ENCODE measurements around the gene SPAG8. TPM values are rescaled to one million over a fixed set of nuclear protein-coding genes. Genes with fewer than 3 reads are reported as not detected.

Gene SPAG8
- total and polyA plus RNA-seq, 2 experiments from 2014 or later, result 0.10 to 0.63 TPM

DNA sequence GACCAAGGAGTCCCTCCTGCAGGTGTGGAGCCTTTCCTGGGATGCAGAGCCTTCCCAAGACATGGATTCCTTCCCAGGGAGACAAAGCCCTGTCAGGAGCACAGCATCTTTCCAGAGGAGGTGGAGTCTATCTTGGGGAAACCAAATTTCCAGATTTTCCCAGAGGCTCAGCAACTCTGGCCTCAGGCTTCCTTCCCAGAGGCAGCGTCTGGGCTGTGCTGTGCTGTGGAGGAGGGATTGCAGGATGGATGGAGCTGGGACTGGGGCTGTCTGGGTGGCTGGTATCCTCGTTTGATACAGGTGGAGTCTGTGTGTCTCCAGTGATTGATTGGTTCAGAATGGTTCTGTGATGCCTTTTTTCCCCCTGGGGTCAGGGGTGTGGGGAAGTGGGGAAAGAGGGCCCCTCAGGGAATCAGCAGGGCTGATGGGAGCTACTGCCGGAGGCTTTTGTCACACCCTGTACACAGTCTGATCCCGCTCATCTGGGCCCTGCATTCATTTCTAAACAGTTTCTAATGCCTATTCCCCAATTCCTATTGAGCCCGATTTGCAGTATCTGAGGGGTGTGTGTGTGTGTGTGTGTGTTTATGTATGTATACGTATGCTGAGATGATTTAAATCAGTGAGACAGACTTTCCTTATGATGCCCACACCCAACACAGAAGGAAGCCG lies 42.2 kb upstream of the SPAG8 start:
- no peaks in the 10 kb centered on the region for H3K36me3 ChIP-seq (replicated peaks; ENCODE audit: insufficient read depth, low read depth)
- no peak overlapping the region for H3K27ac ChIP-seq
- H3K27me3 ChIP-seq, result no peaks in the 10 kb centered on the region
- no peaks in the 10 kb centered on the region for H3K9me2 ChIP-seq (replicated peaks; ENCODE audit: insufficient read depth)
- no peak overlapping the region for H3K4me3 ChIP-seq
- TF ChIP-seq EZH2phosphoT487 (IDR thresholded peaks at IDR 0.05; ENCODE audit: low read depth, severe bottlenecking, unreplicated experiment) (no peak), CTCF (IDR thresholded peaks at IDR 0.05; ENCODE audit: poor library complexity) (no peak), EZH2 (IDR thresholded peaks at IDR 0.05; ENCODE audit: borderline replicate concordance) (no peak)
- no peaks in the 10 kb centered on the region for H3K79me2 ChIP-seq
- WGBS (ENCODE audit: low lambda C conversion rate, missing lambda C conversion rate), result 89% methylated on average over 7 of the region's 7 CpGs
- no peaks in the 10 kb centered on the region for H4K20me1 ChIP-seq (ENCODE audit: insufficient read depth, poor library complexity, severe bottlenecking)
- H3K9me3 ChIP-seq (ENCODE audit: low read depth), result no peaks in the 10 kb centered on the region
- no peak overlapping the region for H3K4me2 ChIP-seq
- H3K4me1 ChIP-seq (ENCODE audit: insufficient read depth), result no peaks in the 10 kb centered on the region
- H2AFZ ChIP-seq, result no peak overlapping the region
- DNase-seq (ENCODE audit: low spot score), result no peak

- no peak overlapping the region for H3K4me2 ChIP-seq
- no peaks in the 10 kb centered on the region for H3K9me2 ChIP-seq (replicated peaks; ENCODE audit: insufficient read depth)
- no peaks in the 10 kb centered on the region for H3K27me3 ChIP-seq
- no peak overlapping the region for H2AFZ ChIP-seq
- 95% methylated on average over 25 of the region's 25 CpGs for WGBS (ENCODE audit: low lambda C conversion rate, missing lambda C conversion rate)
- H3K79me2 ChIP-seq, result no peaks in the 10 kb centered on the region
- no peak overlapping the region for H3K4me3 ChIP-seq
- no peaks in the 10 kb centered on the region for H3K36me3 ChIP-seq (replicated peaks; ENCODE audit: insufficient read depth, low read depth)
- no peak overlapping the region for H3K27ac ChIP-seq
- TF ChIP-seq EZH2 (IDR thresholded peaks at IDR 0.05; ENCODE audit: borderline replicate concordance), result no peak
- no peak for TF ChIP-seq EZH2phosphoT487 (IDR thresholded peaks at IDR 0.05; ENCODE audit: low read depth, severe bottlenecking, unreplicated experiment)
- no peak for TF ChIP-seq CTCF (IDR thresholded peaks at IDR 0.05; ENCODE audit: poor library complexity)
- no peaks in the 10 kb centered on the region for H4K20me1 ChIP-seq (ENCODE audit: insufficient read depth, poor library complexity, severe bottlenecking)
- H3K4me1 ChIP-seq (ENCODE audit: insufficient read depth), result no peaks in the 10 kb centered on the region
- H3K9me3 ChIP-seq (ENCODE audit: low read depth), result no peaks in the 10 kb centered on the region
- DNase-seq (ENCODE audit: low spot score), result no peak
Measured at GRCh38 chr9:35852876-35853865, 41.1 kb upstream of the SPAG8 start.

DNA sequence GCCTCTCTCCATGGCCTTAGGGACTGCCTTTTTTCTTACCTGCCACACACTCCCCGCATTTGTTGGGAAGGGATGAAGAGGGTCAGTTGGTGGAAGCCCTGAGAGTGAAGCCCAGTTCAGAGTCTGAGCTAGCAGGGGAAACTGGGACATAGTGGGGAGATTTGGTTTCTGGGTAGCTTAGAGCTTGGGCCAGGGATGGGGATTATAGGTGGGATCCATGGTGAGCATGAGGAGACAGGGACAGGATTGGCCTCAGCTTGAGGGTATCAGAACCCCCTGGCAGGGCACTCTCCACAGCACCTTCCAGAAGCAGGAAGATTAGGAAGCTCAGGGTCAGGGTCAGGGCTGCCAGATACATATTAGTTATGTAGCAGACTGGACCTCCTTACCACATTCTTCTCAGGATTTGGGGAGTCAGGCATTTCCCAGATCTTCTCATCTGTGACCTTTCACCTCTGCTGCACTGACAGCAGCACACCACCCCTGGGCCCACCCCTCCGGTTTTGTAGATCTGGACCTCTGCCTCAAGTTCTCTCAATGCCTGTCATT lies 40.3 kb upstream of the SPAG8 start:
- H2AFZ ChIP-seq, result no peak overlapping the region
- H4K20me1 ChIP-seq (ENCODE audit: insufficient read depth, poor library complexity, severe bottlenecking), result no peaks in the 10 kb centered on the region
- H3K9me2 ChIP-seq (replicated peaks; ENCODE audit: insufficient read depth), result no peaks in the 10 kb centered on the region
- no peaks in the 10 kb centered on the region for H3K4me1 ChIP-seq (ENCODE audit: insufficient read depth)
- no peaks in the 10 kb centered on the region for H3K79me2 ChIP-seq
- no peak for DNase-seq (ENCODE audit: low spot score)
- H3K9me3 ChIP-seq (ENCODE audit: low read depth), result no peaks in the 10 kb centered on the region
- no peaks in the 10 kb centered on the region for H3K27me3 ChIP-seq
- no peaks in the 10 kb centered on the region for H3K36me3 ChIP-seq (replicated peaks; ENCODE audit: insufficient read depth, low read depth)
- no peak overlapping the region for H3K27ac ChIP-seq
- H3K4me2 ChIP-seq, result no peak overlapping the region
- no peak overlapping the region for H3K4me3 ChIP-seq
- WGBS (ENCODE audit: low lambda C conversion rate, missing lambda C conversion rate), result 100% methylated on average over 2 of the region's 2 CpGs
- no peak for TF ChIP-seq CTCF (IDR thresholded peaks at IDR 0.05; ENCODE audit: poor library complexity)
